AG09319 (cell line): ENCODE measurements around the gene CARHSP1.
"Not testable (repeated sequence)": the region's sequence is repeated elsewhere in the genome, so short reads cannot be mapped to it uniquely, and the experiment has no call there.

ENCODE experiments used
- DNase-seq: peaks from one replicate; pipeline ENCODE4 v3.0.0-alpha.2; 2010; ENCODE audit warnings: low read depth; ENCODE audit errors: extremely low read depth
- TF ChIP-seq, protein P1 (sequence below): IDR thresholded peaks from 2 replicates; pipeline ENCODE4 v1.5.1; 2011; ENCODE audit warnings: low read depth, mild to moderate bottlenecking, inconsistent platforms, low read length, moderate library complexity

Gene CARHSP1

DNA sequence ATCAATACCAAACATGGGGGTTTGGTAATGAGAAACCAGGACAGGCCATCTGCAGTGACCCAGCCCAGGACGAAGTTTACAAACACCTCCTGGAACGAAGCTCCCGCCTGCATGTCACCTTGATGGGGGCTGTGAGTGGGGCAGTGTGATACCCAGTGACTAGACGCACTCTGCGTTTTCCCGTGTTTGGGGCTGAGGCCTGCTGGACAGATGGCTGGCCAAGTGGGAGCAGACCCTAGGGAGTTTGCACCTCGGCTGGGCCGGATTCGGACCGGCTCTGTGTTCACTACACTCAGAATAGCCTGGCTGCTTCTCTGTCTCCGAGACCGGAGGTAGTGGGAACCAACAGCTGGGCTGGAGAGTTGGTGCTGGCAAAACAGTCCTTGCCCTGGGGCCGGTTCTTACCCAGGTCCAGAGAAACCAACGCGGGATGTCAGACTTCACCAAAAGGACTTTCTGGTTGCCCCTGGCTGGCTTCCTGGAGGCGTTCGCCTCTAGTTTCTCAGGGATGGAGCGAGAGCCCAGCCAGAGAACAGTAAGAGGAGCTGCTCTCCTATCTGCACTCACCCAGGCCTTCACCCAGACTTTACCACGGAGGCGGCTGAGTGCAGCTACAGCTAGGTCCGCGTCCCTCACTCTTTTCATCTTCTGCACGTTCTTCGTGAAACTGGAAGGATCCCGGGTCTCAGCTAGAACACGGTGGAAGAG lies 20.4 kb downstream of the CARHSP1 start:
- TF ChIP-seq, protein P1, sequence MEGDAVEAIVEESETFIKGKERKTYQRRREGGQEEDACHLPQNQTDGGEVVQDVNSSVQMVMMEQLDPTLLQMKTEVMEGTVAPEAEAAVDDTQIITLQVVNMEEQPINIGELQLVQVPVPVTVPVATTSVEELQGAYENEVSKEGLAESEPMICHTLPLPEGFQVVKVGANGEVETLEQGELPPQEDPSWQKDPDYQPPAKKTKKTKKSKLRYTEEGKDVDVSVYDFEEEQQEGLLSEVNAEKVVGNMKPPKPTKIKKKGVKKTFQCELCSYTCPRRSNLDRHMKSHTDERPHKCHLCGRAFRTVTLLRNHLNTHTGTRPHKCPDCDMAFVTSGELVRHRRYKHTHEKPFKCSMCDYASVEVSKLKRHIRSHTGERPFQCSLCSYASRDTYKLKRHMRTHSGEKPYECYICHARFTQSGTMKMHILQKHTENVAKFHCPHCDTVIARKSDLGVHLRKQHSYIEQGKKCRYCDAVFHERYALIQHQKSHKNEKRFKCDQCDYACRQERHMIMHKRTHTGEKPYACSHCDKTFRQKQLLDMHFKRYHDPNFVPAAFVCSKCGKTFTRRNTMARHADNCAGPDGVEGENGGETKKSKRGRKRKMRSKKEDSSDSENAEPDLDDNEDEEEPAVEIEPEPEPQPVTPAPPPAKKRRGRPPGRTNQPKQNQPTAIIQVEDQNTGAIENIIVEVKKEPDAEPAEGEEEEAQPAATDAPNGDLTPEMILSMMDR = no peak
- no peak for DNase-seq

DNA sequence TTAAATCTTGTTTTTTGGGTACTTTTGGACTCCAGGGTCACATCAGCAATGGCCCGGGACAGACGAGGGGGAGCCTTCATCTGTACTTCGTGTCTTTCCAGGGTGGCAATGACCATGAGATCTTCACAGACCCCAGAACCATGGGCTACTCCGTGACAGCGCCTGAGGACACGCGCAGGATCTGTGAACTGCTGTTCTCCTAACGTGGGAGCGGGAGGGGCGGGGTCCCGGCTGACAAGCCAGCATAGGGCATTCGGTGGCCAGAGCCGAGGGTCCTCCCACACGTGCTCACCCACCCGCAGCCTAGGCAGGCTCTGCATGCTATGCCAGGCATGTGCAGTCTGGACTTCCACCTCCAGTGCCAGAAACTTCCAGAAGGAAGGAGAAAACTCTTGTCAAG lies 21.2 kb downstream of the CARHSP1 start:
- no peak for DNase-seq
- TF ChIP-seq, protein P1 = no peak

DNA sequence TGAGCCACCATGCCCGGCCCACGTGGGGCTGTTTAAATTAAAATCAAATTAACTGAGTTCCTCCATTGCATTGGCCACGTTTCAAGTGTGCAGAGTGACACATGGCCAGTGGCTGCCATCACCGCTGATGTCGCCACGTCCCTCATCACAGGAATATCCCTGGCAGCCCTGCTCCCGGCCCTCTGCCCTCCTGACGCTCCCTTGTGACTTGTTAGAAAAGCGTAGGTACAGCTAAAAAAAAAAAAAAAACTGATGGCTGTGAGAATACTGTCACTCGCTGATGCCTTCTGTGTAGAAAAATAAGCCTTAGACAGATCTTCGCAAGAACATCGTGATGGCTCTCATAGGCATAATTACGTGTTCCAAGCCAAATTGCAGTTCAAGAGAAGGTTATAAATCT lies 21.7 kb downstream of the CARHSP1 start:
- TF ChIP-seq, protein P1 = no peak
- no peak for DNase-seq

DNA sequence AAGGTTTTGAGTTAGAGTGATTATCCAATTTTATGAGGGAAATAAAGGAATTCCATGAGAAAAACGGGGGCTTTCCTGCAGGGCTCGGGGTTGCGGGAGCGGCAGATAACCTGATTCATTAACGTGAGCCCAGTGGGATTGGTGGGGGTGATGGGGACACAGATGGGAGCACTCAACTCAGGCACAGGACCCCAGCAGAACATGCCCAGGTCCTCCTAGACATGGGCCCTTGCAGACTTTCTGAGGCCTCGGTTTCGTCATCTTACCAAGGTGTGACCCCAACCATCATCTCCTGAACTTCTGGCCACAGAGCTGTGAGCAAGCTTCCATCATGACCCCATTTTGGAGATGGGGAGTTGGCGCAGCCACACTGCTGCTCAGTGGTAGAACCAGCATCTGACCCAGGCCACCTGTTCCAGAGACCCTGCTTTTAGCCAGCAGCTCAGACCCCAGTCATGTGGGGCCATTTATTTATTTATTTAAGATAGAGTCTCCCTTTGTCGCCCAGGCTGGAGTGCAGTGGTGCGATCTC lies 22.3 kb downstream of the CARHSP1 start:
- TF ChIP-seq, protein P1 = no peak
- no peak for DNase-seq

DNA sequence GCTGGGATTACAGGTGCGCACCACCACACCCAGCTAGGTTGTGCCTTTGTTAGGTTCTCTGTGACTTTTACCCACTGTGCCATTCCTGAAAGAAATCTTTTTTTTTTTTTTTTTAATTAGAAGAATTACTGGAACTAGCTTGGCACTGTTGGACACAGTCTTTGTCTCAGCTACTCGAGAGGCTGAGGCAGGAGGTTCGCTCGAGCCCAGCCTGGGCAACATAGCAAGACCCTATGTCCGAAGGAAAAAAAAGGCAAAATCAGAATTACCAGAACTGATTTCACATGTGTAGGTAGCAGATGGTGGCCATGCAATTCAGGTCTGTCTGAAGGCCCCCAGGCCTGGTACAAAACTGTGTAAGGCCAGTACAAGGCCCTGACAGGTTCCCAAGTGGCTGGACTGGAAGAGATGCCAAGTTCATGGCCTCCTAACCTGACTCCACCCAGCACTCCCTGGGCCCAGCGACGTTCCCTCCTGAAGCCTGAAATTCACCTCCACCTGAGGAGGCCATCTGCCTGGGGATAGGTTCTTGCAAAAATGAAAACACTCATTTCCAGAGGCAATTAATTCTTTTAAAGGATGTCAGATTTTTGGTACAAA lies 23.0 kb downstream of the CARHSP1 start:
- no peak for DNase-seq
- TF ChIP-seq, protein P1 = no peak

DNA sequence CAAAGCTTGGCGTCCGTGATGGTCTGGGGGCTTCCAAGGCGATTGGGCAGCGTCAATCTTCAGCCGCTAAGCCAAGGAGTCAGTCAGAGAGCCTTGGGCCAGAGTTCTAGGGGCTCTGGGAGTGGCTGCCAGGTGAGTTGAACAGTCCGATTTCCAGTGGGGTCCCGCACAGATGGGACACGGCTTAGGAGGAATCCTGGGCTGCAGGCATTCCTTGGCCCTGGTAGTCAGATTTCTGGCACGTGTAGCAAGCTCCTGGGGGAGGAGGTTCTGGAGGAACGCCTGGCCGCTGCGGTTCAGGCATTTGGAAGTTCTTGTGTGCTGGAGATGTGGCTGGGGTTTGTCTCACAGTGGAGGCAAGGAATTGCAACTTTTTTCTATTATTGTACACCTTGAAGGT lies 25.5 kb downstream of the CARHSP1 start:
- not testable (repeated sequence) for DNase-seq

DNA sequence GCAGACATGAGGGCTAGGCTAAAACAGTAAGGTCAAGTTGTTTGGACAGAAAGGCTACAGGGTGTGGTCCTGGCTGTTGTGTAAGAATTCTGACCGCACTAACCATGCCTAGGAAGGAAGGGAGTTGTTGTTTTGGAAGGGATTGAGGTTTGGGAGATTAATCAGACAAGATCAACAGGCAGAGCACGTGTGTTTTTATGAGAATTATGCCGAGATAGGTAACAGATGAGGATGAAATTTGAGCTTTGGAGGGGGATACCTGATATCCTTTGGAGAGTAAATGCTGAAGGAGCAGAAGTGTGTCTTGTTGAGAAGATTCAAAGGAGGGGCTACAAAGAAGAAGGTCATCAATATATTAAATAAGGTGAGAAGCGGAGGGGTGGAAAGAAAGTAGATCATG lies 26.8 kb downstream of the CARHSP1 start:
- DNase-seq = not testable (repeated sequence)

DNA sequence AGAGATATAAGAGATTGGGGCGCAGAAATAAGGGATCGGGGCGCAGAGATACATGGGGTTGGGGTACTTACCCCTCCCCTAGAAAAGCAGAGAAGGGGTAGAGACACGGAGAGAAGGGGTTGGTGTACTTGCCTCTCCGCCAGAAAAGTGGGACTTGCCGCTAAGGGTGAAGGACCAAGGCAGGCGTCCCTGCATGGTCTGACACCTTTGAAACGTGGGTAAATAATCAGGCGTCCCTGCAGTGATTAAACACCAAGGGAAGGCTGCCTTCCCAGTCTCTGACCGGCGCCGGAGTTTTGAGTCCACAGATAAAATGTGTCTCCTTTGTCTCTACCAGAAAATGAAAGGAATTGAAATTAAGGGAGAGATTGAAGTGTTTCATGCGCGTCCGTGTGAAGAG lies 31.2 kb downstream of the CARHSP1 start:
- not testable (repeated sequence) for DNase-seq

DNA sequence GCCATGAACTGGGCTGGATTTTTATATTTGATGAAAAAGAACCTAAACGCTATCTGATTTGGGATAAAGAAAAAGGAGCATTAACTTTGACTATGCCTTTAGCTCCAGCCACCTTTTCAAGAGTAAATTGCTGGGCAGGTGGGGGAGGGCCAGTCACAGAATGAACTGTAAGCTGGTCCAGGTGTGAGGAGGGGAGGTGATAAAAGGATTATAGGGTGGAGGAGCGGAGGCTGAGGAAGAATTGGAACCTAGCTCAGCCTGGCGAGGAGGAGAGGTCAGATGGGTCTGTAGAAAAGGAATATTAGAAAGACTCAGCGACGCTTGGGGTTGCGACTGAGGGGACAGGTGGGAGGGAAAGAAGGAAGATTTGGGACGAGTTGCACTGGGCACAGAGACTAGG lies 32.0 kb downstream of the CARHSP1 start:
- not testable (repeated sequence) for DNase-seq
